MM.1S (cell line): ENCODE measurements around the gene NOS2.

ENCODE experiments used
- DNase-seq: peaks from one replicate; pipeline ENCODE4 v3.0.0-alpha.2; 2015
- H2AFZ ChIP-seq: fragments of 300-600 bp; sonication (generic); 2 replicates; pipeline ENCODE4 v1.6.0; 2016; ENCODE audit warnings: antibody characterized with exemption, low read length
- H3F3A ChIP-seq: fragments of 300-600 bp; sonication (generic); 2 replicates; pipeline ENCODE4 v1.6.1; 2016; ENCODE audit warnings: mild to moderate bottlenecking, antibody characterized with exemption, low read length, moderate library complexity, mixed read lengths; ENCODE audit not compliant: insufficient read depth
- H3K27ac ChIP-seq: fragments of 300-600 bp; sonication (generic); 2 replicates; pipeline ENCODE4 v1.5.1; 2016; ENCODE audit warnings: mild to moderate bottlenecking, low read length
- H3K27me3 ChIP-seq: fragments of 300-600 bp; sonication (generic); replicated peaks from 2 replicates; pipeline ENCODE4 v1.6.0; 2016; ENCODE audit warnings: low read length; ENCODE audit not compliant: insufficient read depth
- H3K36me3 ChIP-seq: fragments of 300-600 bp; sonication (generic); replicated peaks from 2 replicates; pipeline ENCODE4 v1.6.1; 2016; ENCODE audit warnings: mild to moderate bottlenecking, low read length, mixed read lengths; ENCODE audit not compliant: insufficient read depth
- H3K4me1 ChIP-seq: fragments of 300-600 bp; sonication (generic); 2 replicates; pipeline ENCODE4 v1.6.1; 2016; ENCODE audit warnings: low read length, mixed read lengths
- H3K4me2 ChIP-seq: fragments of 300-600 bp; sonication (generic); 2 replicates; pipeline ENCODE4 v1.6.0; 2016; ENCODE audit warnings: low read depth, low read length
- H3K4me3 ChIP-seq: fragments of 300-600 bp; sonication (generic); 2 replicates; pipeline ENCODE4 v1.5.1; 2016; ENCODE audit warnings: low read length, mixed read lengths
- H3K79me2 ChIP-seq: fragments of 300-600 bp; sonication (generic); 2 replicates; pipeline ENCODE4 v1.6.1; 2016; ENCODE audit warnings: mixed run types, low read length, mixed read lengths
- H3K9ac ChIP-seq: fragments of 300-600 bp; sonication (generic); 2 replicates; pipeline ENCODE4 v1.6.1; 2016; ENCODE audit warnings: low read length, mixed read lengths
- H3K9me2 ChIP-seq: fragments of 300-600 bp; sonication (generic); replicated peaks from 2 replicates; pipeline ENCODE4 v1.6.1; 2016; ENCODE audit warnings: mild to moderate bottlenecking, low read length, mixed read lengths; ENCODE audit not compliant: insufficient read depth
- H3K9me3 ChIP-seq: fragments of 300-600 bp; sonication (generic); replicated peaks from 2 replicates; pipeline ENCODE4 v1.6.1; 2016; ENCODE audit warnings: mild to moderate bottlenecking, low read length, mixed read lengths; ENCODE audit not compliant: insufficient read depth
- H4K20me1 ChIP-seq: fragments of 300-600 bp; sonication (generic); 2 replicates; pipeline ENCODE4 v1.6.1; 2016; ENCODE audit warnings: mild to moderate bottlenecking, low read length, moderate library complexity, mixed read lengths; ENCODE audit not compliant: insufficient read depth
- EZH2 ChIP-seq: fragments of 300-600 bp; sonication (generic); optimal IDR thresholded peaks from 2 replicates; pipeline ENCODE3; 2017; ENCODE audit warnings: low read depth, mild to moderate bottlenecking, antibody characterized with exemption, low read length, mixed read lengths
- EZH2phosphoT487 ChIP-seq: fragments of 300-600 bp; sonication (generic); IDR thresholded peaks from 2 replicates; pipeline ENCODE4 v1.6.1; 2018; ENCODE audit warnings: antibody characterized with exemption, low read length
- TF ChIP-seq, protein P1 (sequence below): fragments of 300-600 bp; sonication (generic); IDR thresholded peaks from 2 replicates; pipeline ENCODE4 v1.5.1; 2016; ENCODE audit warnings: antibody characterized with exemption, low read length, mixed read lengths

NOS2 gene

DNA sequence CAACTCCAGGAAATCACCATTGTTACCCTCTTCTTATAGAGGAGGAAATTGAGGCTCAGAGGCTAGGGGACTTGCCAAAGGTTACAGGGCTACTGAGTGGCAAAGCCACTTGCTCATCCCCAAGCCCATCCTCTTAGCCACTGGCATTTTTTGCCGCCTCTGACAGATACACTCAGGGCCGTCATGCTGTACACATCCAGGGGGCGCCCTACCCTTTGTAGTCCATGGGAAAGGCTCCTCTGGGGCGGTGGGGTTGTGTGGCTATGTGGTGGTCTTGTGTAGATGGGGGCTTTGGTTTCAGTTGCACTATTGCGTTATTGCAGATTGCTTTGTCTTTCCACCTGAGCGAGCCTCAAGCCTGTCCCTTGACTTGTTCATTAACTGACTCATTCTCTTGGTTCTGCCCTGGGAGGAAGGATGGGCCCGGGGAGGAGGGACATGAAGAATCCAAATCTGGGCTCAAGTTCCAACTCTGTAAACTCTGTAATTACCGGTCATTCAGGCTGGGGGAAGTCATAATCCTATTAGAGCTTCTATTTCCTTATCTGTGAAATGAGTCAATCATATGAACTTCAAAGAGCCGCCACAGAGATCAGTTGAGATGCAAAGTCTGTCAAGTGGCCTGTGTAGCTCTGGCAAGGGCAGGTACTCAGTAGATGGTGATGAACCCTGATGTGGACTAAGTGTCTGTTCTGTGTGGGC lies 2.8 kb downstream of the NOS2 start:
- Histone ChIP-seq H3K36me3 (no peaks in the 10 kb centered on the region), H3K4me2 (no peak overlapping the region), H3K9me2 (no peaks in the 10 kb centered on the region), H3K79me2 (no peaks in the 10 kb centered on the region), H4K20me1 (no peaks in the 10 kb centered on the region), H3K27ac (no peak overlapping the region), H3K9ac (no peak overlapping the region), H3F3A (no peaks in the 10 kb centered on the region), H3K4me3 (no peak overlapping the region), H2AFZ (no peak overlapping the region), H3K9me3 (no peaks in the 10 kb centered on the region), H3K27me3 (peaks cover 26% of the 10 kb centered on the region), H3K4me1 (no peaks in the 10 kb centered on the region)
- TF ChIP-seq EZH2 (no peak), EZH2phosphoT487 (no peak)
- TF ChIP-seq, protein P1, sequence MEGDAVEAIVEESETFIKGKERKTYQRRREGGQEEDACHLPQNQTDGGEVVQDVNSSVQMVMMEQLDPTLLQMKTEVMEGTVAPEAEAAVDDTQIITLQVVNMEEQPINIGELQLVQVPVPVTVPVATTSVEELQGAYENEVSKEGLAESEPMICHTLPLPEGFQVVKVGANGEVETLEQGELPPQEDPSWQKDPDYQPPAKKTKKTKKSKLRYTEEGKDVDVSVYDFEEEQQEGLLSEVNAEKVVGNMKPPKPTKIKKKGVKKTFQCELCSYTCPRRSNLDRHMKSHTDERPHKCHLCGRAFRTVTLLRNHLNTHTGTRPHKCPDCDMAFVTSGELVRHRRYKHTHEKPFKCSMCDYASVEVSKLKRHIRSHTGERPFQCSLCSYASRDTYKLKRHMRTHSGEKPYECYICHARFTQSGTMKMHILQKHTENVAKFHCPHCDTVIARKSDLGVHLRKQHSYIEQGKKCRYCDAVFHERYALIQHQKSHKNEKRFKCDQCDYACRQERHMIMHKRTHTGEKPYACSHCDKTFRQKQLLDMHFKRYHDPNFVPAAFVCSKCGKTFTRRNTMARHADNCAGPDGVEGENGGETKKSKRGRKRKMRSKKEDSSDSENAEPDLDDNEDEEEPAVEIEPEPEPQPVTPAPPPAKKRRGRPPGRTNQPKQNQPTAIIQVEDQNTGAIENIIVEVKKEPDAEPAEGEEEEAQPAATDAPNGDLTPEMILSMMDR = 0 out of 2 replicates have a peak, but pooled peaks have one; percentile 8
- no peak for DNase-seq

DNA sequence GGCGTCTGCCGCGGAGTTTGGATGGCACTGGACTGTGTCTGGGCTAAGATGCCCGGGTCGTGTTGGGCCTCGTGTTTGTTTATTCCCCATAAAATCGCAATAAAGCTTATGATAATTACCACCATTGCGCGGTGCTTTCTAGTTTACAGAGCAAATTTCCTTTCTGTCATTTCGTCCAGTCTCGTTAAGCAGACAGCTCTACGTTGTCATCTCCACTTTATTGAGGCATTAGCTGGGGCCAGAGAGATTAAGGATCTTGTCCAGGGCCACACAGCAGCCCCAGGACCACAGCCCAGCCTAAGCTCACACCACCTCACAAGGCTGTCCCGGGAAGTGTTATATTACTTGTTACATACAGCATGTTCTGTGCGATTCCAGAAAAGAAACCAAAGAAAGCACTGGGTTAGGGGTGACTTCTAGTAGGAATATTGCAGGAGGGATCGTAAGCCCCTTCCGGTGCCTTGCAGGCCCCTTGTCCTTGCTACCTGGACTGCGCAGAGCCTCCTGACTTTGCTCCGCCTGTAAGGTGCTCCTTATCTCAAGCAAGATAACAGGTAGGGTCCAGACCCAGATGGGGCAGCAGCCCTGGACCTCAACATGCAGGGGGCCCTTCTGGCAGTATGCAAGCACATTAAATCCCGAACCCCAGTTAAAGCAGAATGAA lies 6.3 kb downstream of the NOS2 start:
- Histone ChIP-seq H2AFZ (no peak overlapping the region), H3K27ac (no peak overlapping the region), H3K36me3 (no peaks in the 10 kb centered on the region), H3K4me1 (no peaks in the 10 kb centered on the region), H3K79me2 (no peaks in the 10 kb centered on the region), H3K27me3 (peaks cover 14% of the 10 kb centered on the region), H3K4me3 (no peak overlapping the region), H3K9ac (no peak overlapping the region), H3K9me2 (no peaks in the 10 kb centered on the region), H3K9me3 (no peaks in the 10 kb centered on the region), H3K4me2 (peak overlapping the region; percentile 10; the same call in 1 of the 2 replicates), H3F3A (no peaks in the 10 kb centered on the region), H4K20me1 (no peaks in the 10 kb centered on the region)
- DNase-seq = no peak
- TF ChIP-seq, protein P1 = no peak
- TF ChIP-seq EZH2 = no peak
- no peak for TF ChIP-seq EZH2phosphoT487

DNA sequence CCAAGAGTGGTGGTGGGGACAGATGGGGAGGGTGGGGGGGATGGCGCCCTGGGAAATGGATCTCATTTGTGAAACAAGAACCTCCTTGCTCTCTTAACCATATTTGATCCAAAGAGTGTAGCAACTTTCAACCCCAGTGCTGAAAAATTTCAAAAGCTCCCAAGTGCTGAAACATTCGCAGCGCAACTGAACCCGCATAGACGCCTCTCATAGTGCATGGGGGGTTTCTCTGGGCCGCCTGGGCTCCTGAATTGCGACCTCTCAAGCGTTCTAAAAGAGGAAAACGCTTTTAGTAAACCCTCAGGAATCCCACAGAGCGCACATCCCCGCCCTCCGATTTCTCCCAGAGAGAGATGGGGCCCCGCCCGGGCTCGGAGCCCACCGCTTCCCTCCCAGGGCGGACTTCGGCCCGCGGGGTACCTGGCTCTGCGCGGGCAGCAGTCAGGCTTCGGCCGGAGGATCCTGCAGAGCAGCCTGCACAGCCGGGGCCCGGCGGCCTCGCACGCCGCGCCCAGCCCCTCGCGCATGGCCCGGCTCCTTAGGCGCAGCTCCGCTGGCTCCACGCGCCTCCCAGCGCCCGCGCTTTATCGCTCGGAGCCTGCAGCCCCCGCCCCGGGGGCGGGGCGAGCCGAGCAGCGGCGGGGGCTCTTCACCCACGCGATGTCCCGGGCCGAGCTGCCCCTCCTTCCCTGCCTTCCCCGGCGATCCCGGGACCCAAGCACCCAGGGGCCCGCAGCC lies 7.0 kb downstream of the NOS2 start:
- H3K27ac ChIP-seq = no peak overlapping the region
- DNase-seq = no peak
- H3K9ac ChIP-seq = no peak overlapping the region
- no peaks in the 10 kb centered on the region for H3F3A ChIP-seq
- TF ChIP-seq, protein P1 = no peak
- TF ChIP-seq EZH2phosphoT487 (no peak), EZH2 (no peak)
- no peak overlapping the region for H2AFZ ChIP-seq
- no peaks in the 10 kb centered on the region for H4K20me1 ChIP-seq
- no peaks in the 10 kb centered on the region for H3K9me2 ChIP-seq
- H3K4me1 ChIP-seq = no peaks in the 10 kb centered on the region
- H3K4me2 ChIP-seq = peak overlapping the region; percentile 10; the same call in 1 of the 2 replicates
- no peak overlapping the region for H3K4me3 ChIP-seq
- H3K79me2 ChIP-seq = no peaks in the 10 kb centered on the region
- peaks cover 7% of the 10 kb centered on the region; the same call in 1 of the 2 replicates for H3K27me3 ChIP-seq
- H3K9me3 ChIP-seq = no peaks in the 10 kb centered on the region
- no peaks in the 10 kb centered on the region for H3K36me3 ChIP-seq
